IPS DF 4.7 (cell line): ENCODE data around the gene DNAJC6.
"Not testable (repeated sequence)": the region's sequence is repeated elsewhere in the genome, so short reads cannot be mapped to it uniquely, and the experiment has no call there.

Experiments
- DNase-seq: peaks from one replicate; pipeline ENCODE4 v3.0.0-alpha.2; 2013; ENCODE audit warnings: low spot score; ENCODE audit errors: extremely low read depth

Gene DNAJC6

GRCh38 chr1:65309304-65310077 lies at the start of gene DNAJC6:
DNAJC6 (plus strand) TSS chr1:65309543; CDS start chr1:65309746, 203 bp downstream.
- DNase-seq: peak; percentile 46

GRCh38 chr1:65259816-65260215 lies 49.5 kb upstream of the DNAJC6 start:
- no peak for DNase-seq

DNA sequence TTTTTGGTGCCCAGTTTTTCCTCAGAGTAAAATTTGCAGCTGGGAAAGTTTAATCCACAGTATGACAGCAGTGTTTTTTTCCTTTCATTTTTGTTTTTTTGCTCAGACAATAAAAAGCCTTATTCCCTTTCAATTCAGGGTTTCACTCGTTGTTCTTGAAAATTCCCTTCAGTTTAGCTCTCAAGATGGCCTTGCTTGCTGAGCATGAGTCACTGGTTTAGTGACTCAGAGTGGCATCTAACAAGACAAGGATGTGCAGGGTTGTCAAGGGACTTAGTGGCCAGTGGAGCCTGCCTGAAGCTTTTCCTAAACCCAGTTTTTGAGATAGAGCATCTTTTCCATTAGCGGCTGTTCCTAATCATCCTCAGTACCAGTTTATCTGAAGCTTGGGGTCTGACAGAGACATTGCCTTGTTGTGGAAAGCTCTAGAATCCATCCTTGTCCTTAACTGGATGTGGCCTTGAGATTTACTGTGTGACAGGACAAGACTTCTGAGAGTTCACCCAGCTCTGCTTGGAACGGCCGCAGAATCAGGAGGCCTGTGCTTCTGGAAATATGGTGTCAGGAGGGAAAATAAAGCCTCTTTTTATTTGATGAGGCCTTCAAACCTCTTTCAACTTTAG lies 48.4 kb upstream of the DNAJC6 start:
- no peak for DNase-seq

DNA sequence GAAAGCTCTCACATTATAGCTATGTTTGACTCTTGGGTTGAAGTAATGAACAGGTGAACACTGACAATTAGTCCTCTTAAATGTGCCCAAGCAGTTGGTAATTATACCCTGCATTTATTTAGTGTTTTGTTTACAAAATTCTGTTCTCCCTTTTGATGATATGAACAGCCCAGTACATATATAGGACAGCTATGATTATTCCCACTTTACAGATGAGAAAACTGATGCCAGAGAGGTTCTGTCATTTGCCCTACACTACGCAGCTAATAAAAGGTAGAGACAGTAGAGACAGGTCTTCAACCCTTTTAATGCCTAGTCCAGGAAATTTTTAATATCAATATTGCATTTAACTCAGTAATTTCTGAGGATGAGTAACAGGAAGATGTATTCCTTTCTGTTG lies 46.1 kb upstream of the DNAJC6 start:
- no peak for DNase-seq

GRCh38 chr1:65264197-65264929 lies 45.0 kb upstream of the DNAJC6 start:
- DNase-seq: no peak

- DNase-seq: no peak
Observed at GRCh38 chr1:65265296-65265650, 44.1 kb upstream of the DNAJC6 start.

DNA sequence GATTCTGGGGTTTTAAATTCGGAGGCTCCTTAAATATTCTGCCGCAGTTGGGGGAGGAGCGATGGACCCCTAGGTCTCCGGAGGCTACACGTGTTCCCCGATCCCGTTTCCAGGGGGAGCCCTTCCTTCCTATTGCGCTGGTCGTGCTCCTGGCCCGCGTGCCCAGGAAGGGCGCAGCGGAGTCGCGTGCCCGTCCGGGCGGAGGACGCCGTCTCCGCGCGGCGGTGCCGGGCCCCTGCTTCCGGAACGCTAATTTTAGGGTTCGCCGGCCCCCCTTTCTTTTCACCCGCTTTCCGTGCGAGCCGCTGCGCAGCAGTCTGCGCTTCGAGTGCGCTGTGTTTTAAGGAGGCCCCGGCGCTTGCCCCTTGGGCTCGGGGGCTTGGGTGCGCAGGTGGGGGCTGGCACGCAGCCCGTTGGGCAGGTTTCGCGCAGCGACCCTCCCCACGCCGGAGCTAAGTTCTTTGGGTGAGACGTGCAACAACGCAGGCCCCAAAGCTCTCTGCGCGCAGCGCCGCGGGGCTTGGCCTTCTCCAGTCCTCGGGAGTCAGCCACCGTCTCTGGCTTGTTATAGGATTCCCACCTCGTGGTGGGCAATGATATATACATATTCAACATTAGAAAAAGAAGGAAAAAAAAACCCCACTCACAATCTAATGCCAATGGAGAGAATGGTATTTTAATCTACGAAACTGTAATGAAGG lies 43.5 kb upstream of the DNAJC6 start:
- no peak for DNase-seq

- DNase-seq: no peak
Observed at GRCh38 chr1:65266476-65266875, 42.9 kb upstream of the DNAJC6 start.

DNA sequence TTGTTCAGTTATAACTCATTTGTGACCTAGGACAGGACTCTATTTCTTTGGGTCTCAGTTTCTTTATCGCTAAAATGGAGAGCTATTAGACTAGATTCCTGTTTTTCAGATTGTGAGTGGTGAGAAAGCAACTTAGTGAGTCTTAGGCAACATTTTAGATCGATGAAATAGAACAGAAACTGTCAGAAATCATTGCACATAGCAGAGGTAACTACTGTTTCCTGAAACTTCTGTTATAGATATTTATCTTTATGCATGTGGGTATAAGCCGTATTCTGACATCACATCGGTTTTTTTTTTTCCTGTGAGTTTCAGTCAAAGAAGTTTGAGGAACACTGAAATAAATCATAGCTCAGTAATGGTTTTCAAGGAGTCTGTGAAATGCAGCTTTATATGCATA lies 42.1 kb upstream of the DNAJC6 start:
- no peak for DNase-seq

DNA sequence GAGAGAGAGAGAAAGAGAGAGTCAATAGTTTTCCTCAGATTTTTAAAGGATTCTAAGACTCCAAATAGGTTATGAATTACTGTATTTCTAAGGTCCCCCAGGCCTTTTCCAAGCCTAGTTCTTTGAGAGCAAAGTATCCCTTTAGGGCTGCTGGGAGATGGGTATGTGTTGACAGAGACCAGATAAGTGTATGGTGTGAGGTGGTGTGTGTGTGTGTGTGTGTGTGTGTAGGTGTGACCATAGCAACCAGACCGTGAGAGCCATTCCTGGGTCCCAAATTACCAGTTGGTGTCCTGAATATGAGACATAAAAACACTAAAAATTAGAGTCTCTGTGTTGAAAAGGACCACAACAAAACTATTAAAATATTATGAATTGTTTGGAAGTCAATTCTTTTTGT lies 41.7 kb upstream of the DNAJC6 start:
- DNase-seq: no peak

GRCh38 chr1:65269612-65270011 lies 39.7 kb upstream of the DNAJC6 start:
- DNase-seq: no peak

DNA sequence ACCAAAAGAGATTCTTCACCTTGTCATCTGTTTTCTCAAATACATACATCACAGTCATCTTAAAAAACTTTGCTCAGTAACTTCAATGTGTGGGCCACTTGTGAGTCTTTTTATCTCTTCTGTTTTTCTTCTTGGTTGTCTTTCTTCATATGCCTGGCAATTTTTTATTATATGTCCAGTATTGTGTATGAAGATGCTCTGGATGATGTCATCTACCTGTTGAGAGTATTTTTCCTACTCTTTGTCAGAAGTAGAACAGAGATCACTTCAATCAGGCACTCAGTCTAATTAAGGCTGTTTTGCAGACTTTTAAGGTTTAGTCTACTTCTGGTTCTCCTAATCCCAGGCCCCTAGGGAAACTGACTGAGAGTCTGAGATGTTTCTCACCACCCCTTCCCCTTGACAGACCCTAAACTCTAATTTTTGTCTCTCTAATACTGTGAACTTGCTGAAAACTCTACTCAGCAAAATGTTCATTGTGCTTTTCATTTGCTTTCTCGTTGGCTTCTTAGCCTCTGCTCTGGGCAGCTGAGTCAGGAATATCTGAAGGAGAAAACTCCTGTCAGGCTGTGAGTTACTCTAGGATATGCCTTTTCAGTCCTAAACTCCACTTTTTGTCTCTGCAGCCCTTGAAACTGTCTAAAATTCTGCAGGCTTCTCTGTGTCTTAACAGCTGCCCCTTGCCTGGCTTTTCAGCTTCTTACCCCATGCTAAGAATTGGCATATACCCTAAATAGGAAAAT lies 33.0 kb upstream of the DNAJC6 start:
- DNase-seq: no peak

DNA sequence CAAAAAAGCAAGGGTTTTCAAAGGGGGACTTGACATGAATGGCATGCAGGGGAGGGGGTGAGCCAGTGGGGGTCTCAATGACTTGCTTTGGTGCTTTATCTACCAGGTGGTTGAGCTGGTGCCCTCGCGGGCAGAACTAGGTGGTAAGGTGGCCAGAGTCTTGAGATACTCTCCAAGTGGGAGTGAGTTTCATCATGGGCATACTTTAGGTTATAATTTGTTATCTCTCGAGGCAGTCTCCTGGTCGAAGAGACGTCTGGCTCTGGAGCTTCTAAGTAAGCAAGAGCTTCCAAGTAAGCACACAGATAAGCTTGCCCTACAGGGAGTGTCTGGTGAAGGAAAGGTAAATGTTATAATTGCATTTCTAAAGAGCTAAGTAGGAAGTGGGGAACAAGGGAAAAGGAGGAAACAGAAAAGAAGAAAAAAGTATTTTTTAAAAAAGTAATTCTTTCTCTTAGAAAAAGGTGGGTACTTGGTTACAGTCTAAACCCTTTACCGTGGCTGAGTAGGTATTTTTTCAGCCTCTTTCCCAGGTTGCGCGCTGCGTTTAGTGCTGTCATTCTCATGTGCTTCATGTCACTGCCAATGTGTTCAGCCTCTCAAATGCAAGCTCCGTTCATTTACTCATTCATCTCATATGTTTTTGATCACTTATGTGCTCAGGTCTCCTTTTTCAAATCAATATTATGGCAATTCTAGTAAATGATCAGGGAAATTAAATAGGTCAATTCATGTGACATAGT lies 31.6 kb upstream of the DNAJC6 start:
- DNase-seq: no peak

- no peak for DNase-seq
Observed at GRCh38 chr1:65278376-65279069, 30.8 kb upstream of the DNAJC6 start.

- DNase-seq: no peak
Observed at GRCh38 chr1:65279070-65279779, 30.1 kb upstream of the DNAJC6 start.

- DNase-seq: no peak
Observed at GRCh38 chr1:65281846-65282245, 27.5 kb upstream of the DNAJC6 start.

DNA sequence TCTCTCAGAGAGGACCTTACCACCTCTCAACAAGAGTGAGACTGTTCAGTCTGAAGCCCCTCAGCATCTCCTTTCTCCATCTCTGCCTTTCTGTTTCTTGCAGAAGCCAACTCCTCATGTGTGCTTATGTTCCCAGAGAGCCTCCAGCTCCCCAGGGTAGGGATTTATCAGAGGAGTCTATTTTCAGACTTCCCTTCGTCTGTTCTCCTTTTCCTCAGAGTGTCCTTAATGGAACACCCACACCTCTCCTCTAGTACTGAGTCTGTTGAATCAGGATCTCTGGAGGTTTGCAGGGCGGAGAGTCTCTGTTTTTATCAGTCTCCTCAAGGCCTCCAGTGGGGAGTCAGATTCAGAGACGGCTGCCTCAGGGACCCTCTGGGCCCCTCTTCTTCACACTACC lies 25.1 kb upstream of the DNAJC6 start:
- DNase-seq: no peak

GRCh38 chr1:65289449-65289848 lies 19.9 kb upstream of the DNAJC6 start:
- no peak for DNase-seq

DNA sequence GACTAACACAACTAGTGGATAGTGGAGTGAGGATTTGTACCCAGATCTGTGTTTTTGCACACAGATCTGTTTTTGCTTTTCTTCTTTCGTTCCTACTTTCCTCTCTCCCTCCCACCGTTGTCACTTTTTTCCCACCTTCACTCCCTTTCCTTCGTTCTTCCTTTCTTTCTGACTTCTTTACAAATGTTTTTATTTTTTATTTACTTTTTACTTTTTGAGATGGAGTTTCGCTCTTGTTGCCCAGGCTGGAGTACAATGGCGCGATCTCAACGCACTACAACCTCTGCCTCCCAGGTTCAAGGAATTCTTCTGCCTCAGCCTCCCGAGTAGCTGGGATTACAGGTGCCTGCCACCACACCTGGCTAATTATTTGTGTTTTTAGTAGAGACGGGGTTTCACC lies 17.5 kb upstream of the DNAJC6 start:
- DNase-seq: not testable (repeated sequence)
